SH-SY5Y (cell line): Measurements from ENCODE around the gene ATL3.

Experiments used
- GATA2 ChIP-seq: IDR thresholded peaks from 2 replicates; pipeline ENCODE4 v1.6.1; 2011; ENCODE audit warnings: mild to moderate bottlenecking, low read depth, low read length
- GATA3 ChIP-seq: IDR thresholded peaks from 2 replicates; pipeline ENCODE4 v1.6.1; 2011; ENCODE audit warnings: low read depth, mild to moderate bottlenecking, low read length, moderate library complexity

Gene ATL3

GRCh38 chr11:63666874-63667273 lies 4.3 kb downstream of the ATL3 start:
- TF ChIP-seq GATA2 (no peak), GATA3 (no peak)

GRCh38 chr11:63663809-63664208 lies 7.4 kb downstream of the ATL3 start:
- TF ChIP-seq GATA2: no peak
- TF ChIP-seq GATA3: no peak

- no peak for TF ChIP-seq GATA2
These were observed 10.2 kb downstream of the ATL3 start for GRCh38 chr11:63660972-63661371.

GRCh38 chr11:63652671-63653070 lies 18.5 kb downstream of the ATL3 start:
- TF ChIP-seq GATA3: no peak
- no peak for TF ChIP-seq GATA2

- no peak for TF ChIP-seq GATA2
These were observed 28.0 kb downstream of the ATL3 start for GRCh38 chr11:63643205-63643604.

GRCh38 chr11:63641727-63642126 lies 29.4 kb downstream of the ATL3 start:
- no peak for TF ChIP-seq GATA2
- no peak for TF ChIP-seq GATA3

GRCh38 chr11:63639199-63639832 lies 31.9 kb downstream of the ATL3 start:
- TF ChIP-seq GATA3: no peak
- TF ChIP-seq GATA2: no peak

GRCh38 chr11:63635762-63636465 lies 35.3 kb downstream of the ATL3 start:
- TF ChIP-seq GATA2 (no peak), GATA3 (no peak)

GRCh38 chr11:63629426-63629825 lies 41.8 kb downstream of the ATL3 start:
- no peak for TF ChIP-seq GATA2
- no peak for TF ChIP-seq GATA3

GRCh38 chr11:63623513-63624140 lies 47.5 kb downstream of the ATL3 start:
- no peak for TF ChIP-seq GATA2
- no peak for TF ChIP-seq GATA3

- TF ChIP-seq GATA2 (no peak), GATA3 (no peak)
These were observed 48.9 kb downstream of the ATL3 start for GRCh38 chr11:63622323-63622722.

- no peak for TF ChIP-seq GATA3
These were observed 50.1 kb downstream of the ATL3 start for GRCh38 chr11:63621071-63621470.

GRCh38 chr11:63619967-63620366 lies 51.2 kb downstream of the ATL3 start:
- TF ChIP-seq GATA3 (no peak), GATA2 (no peak)

- TF ChIP-seq GATA3 (no peak), GATA2 (no peak)
These were observed 54.2 kb downstream of the ATL3 start for GRCh38 chr11:63616953-63617352.

- TF ChIP-seq GATA2 (no peak), GATA3 (no peak)
These were observed 57.0 kb downstream of the ATL3 start, which contains the start of gene PLAAT3 for GRCh38 chr11:63614136-63614671. Gene PLAAT3, minus strand, starts transcription at chr11:63614433. Its CDS starts 419 bp downstream, at chr11:63614014.
